GM18499 (cell line): ENCODE data around the gene DNM3.

Experiments used
- ATAC-seq: cut with Tn5 transposase; IDR thresholded peaks from one replicate; pipeline ENCODE4 v1.9.1; 2021; ENCODE audit warnings: moderate number of reproducible peaks; ENCODE audit not compliant: insufficient read depth, unreplicated experiment

DNM3 gene

DNA sequence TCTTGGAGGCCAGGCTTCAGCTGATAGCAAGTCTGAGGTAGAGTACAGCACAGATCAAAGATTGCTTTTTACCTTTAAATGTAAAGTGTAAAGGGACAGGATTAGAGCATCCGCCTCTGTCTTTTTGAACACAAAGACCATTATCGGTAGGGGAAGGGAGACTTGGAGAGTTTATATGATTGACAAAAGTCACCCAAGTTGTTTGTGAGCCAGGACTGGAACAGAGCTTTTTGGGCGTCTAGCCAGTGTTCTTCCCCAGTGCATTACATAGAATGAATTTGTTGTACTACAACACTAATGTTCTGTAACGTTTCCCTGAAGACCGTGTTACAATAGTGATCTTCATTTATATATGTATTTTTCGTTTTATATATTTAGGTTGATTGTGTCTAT is 611.9 kb downstream of the DNM3 start:
- no peak for ATAC-seq

DNA sequence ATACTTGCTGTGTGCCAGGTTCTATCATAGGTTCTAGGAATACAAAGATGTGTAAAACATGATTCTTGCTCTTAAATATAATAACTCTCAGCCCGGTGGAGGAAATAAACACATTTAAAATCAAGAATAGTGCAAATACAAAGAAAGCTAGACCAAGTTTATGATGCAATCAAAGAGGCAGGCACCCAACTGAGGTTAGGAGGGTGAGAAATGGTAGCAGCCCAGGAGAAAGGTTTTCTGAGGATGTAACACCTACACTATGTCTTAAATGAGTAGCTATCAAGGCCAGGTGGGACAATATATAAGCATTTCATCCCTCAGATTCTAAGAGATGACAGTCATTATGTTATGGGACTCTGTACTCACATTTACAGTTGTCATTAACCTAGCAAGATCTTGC is 612.3 kb downstream of the DNM3 start:
- no peak for ATAC-seq

DNA sequence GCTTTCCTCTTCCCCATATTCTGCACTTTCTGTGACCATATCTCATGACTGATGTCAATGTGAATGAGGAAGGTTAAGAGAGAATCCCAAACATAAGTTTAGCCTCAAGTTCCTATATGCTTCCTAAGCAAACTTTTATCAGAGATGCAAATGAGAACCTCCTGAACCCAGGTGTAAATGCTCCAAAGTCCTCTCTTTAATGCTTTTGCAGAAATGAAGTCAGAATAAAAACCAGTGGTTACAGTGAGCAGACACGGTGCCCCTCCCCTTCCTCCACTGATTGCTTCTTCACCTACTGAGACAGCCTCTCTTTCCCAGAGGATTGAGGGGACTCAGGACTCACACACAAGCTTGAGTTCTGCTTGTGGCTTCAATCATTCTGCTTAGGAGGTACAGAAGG is 614.2 kb downstream of the DNM3 start:
- ATAC-seq: no peak

DNA sequence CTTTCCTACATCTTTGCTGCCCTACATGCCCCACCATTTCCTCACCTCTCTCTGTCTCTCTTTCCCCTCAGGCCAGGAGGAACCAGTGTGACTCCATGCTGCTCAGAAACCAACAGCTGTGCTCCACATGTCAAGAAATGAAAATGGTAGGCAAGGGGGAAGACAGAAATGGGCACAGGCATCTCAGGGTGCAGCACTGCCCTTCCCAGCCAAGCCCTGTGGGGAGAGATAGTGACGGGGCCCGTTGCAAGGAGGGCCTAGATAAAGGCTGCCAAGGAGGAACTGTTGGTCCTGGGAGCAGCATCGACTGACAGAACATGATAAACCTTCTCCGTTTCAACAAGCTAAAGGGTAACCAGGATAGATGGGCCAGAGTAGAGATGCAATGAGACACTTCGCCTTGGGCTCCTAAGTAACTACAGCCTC is 615.1 kb downstream of the DNM3 start:
- no peak for ATAC-seq

DNA sequence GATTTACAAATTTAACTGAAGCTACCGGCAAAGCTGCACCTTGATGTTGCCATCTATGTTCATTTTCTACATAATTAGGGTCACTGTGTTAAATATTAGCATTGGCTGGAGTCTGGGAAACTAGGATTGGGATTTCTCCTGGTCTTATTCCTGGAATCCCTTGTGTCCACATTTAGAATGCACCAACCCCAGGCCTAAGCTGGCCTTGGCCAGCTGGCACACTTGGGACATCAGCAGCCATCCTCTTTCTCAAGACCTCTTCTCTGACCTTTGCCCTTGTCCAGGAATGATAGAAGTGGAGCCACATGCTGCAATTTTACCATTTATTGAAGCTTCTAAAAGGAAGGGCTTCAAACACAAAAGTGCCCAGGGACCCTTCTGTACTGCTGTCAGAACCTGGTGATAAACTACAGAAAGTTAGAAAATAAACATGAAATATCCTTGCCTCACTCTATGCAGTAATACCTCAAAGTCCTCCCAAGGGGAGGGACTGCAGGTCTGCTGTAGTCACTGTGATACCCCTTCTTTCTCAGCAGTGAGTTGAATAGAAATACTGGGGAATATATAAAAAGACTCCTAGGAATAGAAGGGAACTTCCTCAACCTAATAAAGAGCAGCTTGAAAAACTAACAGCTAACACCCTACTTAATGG is 616.3 kb downstream of the DNM3 start:
- ATAC-seq: no peak

DNA sequence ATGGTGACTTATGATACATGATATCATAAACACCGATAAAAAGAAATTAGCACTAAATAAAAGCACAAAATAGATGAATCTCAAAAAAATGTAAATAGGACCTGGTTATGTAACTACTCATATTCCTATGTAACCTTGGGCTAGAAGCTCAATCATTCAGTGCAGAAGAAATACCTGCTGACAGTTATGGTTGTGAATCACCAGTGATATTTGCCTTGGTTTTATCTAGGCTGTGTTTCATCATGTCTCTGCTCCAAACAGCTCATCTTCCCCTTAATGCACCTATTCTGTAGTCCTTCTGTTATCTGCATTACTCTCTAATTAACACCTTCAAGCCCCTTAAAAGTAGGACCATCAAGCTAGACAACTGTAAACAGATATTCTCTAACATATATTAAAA is 618.9 kb downstream of the DNM3 start:
- ATAC-seq: no peak

DNA sequence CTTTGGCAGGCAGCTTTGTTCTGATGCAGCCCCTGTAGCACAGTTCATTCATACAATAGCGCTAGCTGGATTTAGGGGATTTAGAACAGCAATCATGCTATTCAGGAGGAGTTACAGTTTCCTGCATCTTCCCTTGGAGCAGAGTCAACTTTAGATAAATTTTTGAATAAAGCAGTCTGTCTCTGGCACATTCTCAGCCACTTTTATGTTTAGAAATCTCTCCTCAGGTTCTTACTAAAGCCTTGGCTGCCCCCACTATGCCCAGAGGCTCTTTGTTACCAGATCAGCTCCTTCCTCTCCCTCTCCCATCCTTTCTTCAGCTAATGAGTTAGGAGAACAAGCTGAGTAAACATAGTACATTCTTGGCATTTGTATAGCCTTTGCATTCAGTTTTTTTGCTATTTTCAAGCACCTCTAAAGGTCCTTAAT is 619.6 kb downstream of the DNM3 start:
- no peak for ATAC-seq
